Measurements from ENCODE around the gene NDEL1.

GRCh38 chr17:8444494-8444893, 8.8 kb downstream of the NDEL1 start:
- TF ChIP-seq CTCF (IDR thresholded peaks at IDR 0.05 in 8 of 11, conservative IDR thresholded peaks at IDR 0.05 in 3 of 11), result no peak
- TF ChIP-seq POLR2A (IDR thresholded peaks at IDR 0.05), result no peak
- TF ChIP-seq POLR2AphosphoS5 (IDR thresholded peaks at IDR 0.05), result no peak

Data from spleen (tissue), 7 donors.